HG03439 (cell line): ENCODE results near the gene KRTAP10-3.
"Not testable (repeated sequence)": the region's sequence is repeated elsewhere in the genome, so short reads cannot be mapped to it uniquely, and the experiment has no call there.

Source experiments
- ATAC-seq: cut with Tn5 transposase; IDR thresholded peaks from one replicate; pipeline ENCODE4 v1.9.1; 2021; ENCODE audit warnings: mild to moderate bottlenecking, moderate library complexity; ENCODE audit not compliant: unreplicated experiment

KRTAP10-3 gene, protein sequence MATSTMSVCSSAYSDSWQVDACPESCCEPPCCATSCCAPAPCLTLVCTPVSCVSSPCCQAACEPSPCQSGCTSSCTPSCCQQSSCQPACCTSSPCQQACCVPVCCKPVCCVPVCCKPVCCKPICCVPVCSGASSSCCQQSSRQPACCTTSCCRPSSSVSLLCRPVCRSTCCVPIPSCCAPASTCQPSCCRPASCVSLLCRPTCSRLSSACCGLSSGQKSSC

DNA sequence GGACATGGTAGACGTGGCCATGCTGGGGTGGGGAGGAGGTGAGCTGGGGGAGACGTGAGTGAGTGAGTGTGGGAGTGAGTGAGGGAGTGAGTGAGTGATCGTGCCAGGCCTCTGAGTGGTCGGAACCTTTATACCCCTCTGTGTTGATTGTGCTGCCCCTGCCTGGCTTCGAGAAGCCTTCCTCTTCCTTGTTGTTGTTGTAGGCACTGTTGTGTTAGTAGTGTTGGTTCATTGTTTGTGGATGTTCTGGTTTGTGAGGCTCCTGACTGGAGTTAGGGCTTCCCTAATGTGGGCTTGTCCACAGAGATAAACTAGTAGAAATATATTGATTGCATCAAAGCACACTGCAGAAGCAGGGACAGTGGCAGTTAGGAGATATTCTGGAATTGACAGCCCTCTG, at the start of gene KRTAP10-3:
Gene KRTAP10-3, minus strand, starts transcription at position 101 of the 400 bp plus-strand sequence. Its CDS starts 80 bp downstream, at position 21.
- ATAC-seq = no peak

GRCh38 chr21:44606495-44606894, 47.9 kb upstream of the KRTAP10-3 start:
- ATAC-seq = no peak

- no peak for ATAC-seq
Measured at GRCh38 chr21:44603911-44604310, 45.3 kb upstream of the KRTAP10-3 start.

DNA sequence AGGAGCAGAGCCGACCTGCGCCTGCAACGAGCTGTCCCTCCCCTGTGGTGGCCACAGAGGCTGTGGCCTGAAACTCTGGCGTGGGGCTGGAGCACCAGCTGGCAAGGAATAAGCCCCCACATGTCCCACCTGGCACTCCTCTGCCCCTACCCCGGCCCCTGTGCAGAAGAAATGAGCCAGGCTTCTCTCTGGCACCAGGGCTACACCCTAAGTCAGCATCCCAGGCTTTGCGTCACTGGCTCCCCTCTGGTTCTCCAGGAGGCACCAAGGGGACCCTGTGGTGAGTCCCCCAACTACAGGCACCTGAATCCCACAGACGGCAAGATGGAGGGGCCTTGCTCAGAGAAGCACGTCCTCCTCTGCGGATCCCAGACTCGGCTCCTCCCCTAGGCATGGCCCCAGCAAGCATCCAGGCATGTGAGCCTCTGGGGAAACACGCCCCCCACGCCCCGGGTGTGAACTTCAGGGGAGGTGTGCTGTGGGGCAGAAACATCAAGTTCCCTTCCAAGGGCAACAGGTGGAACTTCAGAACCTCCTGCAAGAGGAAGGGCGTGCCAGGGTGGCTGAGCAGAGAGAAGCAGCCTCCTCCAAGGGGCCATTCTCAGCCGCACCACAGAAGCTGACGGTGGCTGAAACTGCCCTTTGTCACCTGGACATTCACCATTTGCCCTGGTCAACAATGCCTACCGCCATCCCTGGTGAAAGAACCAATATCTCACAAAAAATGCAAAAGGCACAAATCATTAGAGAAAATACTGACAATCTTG, 44.7 kb upstream of the KRTAP10-3 start:
- no peak for ATAC-seq

DNA sequence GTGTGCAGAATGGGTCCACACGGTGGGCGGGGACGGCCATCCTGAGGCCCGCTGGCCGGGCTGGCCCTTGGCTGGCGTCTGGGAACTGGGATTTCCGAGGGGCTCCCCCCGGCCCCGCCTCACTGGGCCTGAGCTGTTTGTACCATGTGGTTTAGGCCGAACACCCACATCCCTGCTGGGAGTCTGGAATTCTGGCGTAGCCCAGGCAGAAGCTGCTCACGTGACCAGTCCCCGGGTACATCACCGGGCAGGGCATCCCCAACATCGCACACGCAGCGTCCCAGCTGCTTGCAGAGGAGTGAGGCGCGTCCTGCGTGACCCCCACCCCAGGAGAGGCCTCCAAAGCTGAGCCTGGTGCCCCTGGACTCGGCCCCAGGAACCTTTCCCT, 43.9 kb upstream of the KRTAP10-3 start:
- ATAC-seq = no peak

- ATAC-seq = no peak
Measured at GRCh38 chr21:44601596-44602462, 43.2 kb upstream of the KRTAP10-3 start.

DNA sequence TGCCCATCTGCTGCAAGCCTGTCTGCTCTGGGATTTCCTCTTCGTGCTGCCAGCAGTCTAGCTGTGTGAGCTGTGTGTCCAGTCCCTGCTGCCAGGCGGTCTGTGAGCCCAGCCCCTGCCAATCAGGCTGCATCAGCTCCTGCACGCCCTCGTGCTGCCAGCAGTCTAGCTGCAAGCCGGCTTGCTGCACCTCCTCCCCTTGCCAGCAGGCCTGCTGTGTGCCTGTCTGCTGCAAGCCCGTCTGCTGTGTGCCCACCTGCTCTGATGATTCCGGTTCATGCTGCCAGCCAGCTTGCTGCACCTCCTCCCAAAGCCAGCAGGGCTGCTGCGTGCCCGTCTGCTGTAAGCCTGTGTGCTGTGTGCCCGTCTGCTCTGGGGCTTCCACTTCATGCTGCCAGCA, 42.5 kb upstream of the KRTAP10-3 start:
- ATAC-seq = not testable (repeated sequence)

DNA sequence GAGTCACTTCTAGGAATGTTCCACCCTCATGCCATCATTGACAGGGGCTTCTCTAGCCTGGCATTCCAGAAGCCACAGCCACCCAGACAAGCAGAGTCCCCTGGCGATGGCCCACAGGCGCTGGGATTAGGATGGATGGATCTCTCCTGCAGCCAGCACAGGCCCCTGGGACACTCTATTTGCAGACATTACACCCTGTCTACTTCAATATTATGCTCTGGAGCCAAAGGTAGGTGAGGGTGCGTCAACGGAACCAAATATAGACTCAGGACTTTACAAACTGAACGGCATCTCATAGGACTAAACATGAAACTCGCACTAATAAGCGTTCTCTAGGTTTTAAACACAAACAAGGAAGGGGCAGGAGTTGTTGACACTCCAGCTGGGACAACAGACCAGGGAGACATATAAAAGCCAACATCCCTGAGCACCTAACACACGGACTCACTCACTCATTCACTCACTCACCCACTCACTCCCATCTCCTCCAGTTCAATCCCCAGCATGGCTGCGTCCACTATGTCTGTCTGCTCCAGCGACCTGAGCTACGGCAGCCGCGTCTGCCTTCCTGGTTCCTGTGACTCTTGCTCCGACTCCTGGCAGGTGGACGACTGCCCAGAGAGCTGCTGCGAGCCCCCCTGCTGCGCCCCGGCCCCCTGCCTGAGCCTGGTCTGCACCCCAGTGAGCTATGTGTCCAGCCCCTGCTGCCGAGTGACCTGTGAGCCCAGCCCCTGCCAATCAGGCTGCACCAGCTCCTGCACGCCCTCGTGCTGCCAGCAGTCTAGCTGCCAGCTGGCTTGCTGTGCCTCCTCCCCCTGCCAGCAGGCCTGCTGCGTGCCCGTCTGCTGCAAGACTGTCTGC, 41.8 kb upstream of the KRTAP10-3 start, which contains the start of gene KRTAP10-7:
Gene KRTAP10-7, plus strand, starts transcription at position 480 of the 861 bp plus-strand sequence. Its CDS starts 25 bp downstream, at position 505.
- not testable (repeated sequence) for ATAC-seq

- ATAC-seq = no peak
Measured at GRCh38 chr21:44599264-44600029, 40.9 kb upstream of the KRTAP10-3 start.

DNA sequence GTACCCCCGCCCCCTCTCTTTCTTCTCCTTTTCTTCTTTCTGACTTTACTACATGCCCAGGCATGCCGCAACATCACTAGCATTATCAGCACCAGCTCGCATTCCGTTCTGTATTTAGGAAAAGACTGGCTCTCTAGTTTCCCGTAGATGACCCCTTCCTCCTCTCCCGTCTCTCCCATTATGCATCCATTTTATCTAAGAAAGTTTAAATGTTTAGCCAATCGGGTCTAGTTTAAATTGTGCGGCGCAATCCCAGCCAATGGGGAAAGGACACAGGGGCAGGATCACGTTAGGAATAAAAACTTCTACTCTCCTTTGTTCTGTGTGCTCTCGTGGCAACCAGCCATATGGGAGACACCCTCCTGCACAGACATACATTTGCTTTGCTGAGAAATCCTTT, 39.5 kb upstream of the KRTAP10-3 start:
- ATAC-seq = no peak

- ATAC-seq = no peak
Measured at GRCh38 chr21:44596068-44596725, 37.6 kb upstream of the KRTAP10-3 start.

GRCh38 chr21:44595524-44595923, 36.9 kb upstream of the KRTAP10-3 start:
- no peak for ATAC-seq

DNA sequence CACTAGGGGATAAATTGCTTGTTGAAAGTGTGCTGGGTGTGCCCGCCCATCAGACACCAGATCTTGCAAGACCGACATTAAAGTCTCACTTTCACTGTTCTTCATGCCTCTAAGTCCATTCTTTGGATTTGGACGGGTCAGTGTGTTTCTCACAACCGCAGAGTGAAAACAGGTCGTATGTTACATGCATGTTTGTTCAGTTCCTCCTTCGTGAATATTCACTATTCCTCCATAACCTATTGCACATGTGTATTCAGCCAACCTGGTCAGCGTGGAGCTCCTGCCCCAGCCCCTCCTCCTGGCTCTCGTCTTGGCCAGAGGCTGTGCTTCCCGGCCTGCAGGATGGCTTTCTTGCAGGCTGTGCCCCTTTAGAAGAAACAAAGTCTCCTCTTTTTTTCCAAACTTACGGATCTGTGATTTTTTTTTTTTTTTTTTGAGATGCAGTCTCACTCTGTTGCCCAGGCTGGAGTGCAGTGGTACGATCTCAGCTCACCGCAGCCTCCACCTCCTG, 35.9 kb upstream of the KRTAP10-3 start:
- no peak for ATAC-seq

DNA sequence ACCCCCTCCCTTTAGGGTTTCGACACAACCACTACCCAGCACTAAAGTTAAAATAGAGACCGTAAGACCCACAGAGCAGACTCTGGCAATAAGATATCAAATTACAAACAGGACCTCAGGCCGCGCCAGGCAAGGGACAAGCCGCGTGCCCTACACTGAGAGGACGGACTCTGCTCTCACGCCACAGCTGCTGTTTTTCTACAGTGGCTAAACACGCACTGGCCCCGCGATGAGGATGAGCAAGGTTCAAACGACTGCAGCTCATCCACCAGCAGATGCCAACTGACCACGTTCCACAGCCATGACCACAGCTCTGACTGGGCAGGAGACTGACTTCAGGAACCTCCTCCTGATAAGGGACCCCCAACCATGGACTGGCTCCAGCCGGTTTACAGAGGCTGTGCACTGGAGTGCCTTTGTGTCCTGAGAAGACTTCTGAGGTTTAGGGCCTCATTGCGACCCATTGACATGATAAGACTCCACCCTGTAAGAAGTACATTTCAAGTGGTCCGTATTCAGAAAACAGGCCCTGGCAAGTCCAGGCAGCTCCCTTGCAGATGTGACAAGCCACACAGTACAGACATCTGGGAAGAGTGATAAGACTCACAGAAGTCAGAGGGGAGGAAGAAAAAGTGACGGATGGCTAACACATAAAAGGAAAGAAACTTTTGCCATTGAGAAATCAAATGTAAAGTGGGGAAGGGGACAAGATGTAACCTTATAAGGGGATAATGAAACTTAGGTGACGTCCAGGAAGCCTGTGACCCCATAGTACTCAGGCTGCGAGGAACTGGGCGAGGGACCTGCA, 35.2 kb upstream of the KRTAP10-3 start:
- no peak for ATAC-seq

DNA sequence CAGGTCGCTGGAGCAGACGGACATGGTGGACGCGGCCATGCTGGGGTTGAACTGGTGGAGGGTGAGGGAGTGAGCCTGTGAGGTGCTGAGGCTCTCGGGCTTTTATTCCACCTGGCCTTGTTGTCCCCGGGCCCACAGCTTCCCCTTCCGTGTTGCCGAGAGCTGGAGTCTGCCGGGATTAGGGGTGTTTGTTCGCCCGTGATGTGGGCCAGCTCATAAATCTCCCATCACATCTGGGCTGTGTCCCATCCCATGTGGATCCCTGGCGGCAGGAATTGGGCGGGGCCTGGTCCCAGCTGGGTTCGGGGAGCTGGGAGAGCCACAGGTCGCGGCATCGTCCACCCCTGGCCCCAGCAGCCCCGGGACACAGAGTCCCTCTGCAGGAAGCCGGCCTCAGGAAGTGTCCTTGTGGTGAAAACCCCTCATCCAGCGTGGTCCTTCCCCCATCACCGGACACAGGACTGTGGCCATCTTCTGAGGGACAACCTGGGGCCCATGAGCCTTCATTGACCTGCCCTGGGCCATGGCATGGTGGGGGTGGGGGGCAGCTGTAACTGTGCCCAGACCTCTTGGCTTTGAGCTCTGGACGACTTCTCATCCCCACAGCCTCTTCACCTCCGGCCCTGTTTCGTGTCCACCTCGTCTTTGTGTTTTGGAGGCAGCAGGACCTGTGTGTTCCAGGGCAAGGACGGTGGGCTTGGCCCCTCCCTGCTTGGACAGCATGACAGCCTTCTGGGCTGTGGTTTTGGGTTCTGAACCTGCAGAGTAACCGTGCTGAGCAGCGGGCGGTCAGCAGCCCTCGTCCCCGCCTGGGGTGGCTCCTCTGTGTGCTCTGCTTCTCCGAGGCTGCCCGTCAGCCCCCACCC, 34.1 kb upstream of the KRTAP10-3 start, which contains the start of gene KRTAP10-6:
Gene KRTAP10-6, minus strand, starts transcription at position 60 of the 866 bp plus-strand sequence. Its CDS starts 21 bp downstream, at position 39.
- no peak for ATAC-seq

DNA sequence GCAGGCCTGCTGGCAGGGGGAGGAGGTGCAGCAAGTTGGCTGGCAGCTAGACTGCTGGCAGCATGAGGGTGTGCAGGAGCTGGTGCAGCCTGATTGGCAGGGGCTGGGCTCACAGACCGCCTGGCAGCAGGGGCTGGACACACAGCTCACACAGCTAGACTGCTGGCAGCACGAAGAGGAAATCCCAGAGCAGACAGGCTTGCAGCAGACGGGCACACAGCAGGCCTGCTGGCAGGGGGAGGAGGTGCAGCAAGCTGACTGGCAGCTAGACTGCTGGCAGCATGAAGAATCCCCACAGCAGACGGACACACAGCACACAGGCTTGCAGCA, 33.2 kb upstream of the KRTAP10-3 start:
- ATAC-seq = not testable (repeated sequence)
